ENCODE data around the gene COTL1.

The COTL1 gene, protein sequence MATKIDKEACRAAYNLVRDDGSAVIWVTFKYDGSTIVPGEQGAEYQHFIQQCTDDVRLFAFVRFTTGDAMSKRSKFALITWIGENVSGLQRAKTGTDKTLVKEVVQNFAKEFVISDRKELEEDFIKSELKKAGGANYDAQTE

DNA sequence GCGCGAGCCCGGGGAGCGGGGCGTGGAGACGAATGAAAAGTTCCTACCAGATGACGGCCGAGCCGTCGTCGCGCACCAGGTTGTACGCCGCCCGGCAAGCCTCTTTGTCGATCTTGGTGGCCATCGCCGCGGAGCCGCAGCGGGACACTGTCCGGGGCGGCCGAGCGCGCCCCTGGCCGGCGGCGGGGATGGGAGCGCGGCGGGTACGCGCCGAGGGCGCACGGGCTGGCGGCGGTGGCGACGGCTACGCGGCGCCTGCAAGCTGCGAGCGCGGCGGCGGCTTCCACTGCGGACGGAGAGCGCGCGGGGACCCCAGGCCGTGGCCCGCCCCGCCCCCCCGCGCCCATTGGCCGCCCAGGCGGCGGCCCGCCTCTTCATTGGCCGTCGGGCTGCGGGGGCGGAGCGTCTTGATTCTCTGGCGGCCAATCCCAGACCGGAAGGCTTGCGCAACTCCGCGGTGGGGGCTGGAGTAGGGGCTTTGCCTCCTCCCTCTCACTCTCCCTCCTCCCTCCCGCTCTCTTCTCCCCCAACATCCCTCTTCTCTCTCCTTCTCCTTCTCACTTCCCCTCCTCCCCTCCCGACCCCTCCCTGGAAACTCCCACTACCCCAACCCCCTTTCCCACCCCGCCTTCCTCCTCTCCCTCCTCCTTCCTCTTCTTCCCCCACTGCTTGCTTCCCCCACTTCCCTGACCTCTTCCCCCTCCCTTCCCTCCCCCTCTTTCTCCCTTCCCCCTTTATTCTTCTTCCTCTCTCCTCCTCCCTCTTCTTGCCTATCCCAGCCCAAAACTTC lies at the start of gene COTL1:
Gene COTL1, minus strand, starts transcription at position 288 of the 790 bp plus-strand sequence. Its CDS starts 164 bp downstream, at position 124.
- peak; percentile 95 for DNase-seq

DNA sequence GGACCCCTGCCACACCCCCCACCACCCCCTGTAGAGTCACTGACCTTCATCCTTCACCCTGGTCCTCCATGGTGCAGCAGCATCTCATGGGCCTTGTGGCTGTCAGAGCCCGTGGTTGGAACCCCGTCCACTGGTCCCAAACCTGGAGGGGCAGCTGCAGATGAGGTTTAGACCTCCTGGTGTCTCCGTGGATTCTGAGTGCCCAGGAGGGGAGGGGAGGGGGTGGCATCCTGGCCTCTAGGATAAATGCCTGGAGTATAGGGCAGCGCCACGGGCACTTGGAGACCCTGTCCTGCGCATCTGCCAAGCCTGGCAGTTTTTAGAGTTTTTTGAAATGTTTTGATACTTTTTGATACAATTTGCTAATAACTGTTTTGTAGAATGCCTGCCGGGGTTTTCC lies 48.0 kb upstream of the COTL1 start:
- no peak for DNase-seq

DNA sequence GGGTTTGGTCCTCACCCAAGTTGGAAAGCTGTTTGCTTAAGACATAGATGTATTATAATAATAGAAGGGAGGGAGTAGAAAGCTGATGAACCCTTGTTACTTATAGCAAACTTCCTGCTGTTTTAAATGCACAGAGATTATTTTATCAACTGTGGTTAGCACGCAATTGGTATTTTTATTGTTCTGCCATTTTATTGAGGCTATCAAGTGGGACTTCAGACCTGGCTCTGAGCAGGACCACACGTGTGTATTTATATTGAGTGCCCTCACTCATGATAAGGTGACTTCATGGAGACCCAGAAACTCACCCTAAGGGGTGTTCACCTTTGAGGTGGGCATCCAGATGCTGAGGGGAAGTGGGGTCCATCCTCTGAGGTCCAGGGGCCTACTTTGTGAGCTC lies 47.5 kb upstream of the COTL1 start:
- no peak for DNase-seq

DNA sequence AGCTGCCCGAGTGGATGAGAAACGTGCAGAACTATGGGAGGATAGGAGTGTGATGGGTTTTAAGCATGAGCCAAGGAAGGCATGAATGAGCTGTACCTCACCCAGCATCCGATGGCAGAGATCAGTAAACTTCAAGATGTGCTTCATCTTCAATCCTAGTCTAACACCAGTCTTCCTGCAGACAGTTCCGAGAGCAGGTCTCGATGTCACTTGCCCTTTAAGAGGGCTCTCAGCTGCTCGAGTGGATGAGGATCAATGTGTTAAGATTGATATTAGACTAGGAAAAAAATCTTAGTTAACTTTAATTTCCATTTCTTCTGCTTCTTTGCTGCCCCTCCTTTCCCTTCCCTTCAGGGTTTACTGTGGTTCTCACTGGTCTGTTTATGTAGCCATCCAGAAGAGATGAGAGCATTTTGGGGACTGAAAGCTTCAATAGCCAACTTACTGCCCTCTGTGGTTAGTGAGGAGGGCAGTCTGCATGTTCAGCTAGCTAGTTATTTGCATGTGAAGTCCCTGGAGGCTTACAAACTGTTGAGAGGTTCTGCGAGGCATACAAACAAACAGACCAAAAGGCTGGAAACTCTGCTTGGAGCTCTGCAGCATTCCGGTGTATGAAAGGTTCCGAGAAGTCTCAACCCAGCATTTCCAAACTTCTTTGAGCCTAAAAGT lies 45.7 kb upstream of the COTL1 start:
- DNase-seq, result no peak

DNA sequence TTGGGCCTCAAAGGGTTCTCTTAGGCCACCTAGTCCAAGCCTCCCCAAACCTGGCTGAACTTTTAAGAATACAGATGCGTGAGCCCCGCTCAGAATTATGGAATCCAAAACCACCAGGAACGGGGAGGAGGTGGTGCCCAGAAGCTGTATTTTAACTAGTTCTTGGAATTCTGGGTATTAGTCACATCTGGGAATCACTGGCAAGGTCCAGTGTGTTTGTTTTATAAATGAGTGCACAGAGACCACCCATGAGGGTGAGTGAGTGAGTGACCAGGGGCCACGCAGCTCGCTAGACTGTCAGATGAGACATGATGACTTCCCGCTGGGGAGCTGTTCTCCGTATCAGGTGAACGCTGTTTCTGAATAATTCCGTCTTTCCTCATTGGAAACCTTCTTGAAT lies 44.6 kb upstream of the COTL1 start:
- no peak for DNase-seq

GRCh38 chr16:84661418-84662060 lies 43.7 kb upstream of the COTL1 start:
- DNase-seq, result no peak

- DNase-seq, result no peak
Observed at GRCh38 chr16:84660973-84661372, 43.1 kb upstream of the COTL1 start.

GRCh38 chr16:84659656-84660300 lies 41.9 kb upstream of the COTL1 start:
- no peak for DNase-seq

- DNase-seq, result no peak
Observed at GRCh38 chr16:84658690-84659089, 40.8 kb upstream of the COTL1 start.

DNA sequence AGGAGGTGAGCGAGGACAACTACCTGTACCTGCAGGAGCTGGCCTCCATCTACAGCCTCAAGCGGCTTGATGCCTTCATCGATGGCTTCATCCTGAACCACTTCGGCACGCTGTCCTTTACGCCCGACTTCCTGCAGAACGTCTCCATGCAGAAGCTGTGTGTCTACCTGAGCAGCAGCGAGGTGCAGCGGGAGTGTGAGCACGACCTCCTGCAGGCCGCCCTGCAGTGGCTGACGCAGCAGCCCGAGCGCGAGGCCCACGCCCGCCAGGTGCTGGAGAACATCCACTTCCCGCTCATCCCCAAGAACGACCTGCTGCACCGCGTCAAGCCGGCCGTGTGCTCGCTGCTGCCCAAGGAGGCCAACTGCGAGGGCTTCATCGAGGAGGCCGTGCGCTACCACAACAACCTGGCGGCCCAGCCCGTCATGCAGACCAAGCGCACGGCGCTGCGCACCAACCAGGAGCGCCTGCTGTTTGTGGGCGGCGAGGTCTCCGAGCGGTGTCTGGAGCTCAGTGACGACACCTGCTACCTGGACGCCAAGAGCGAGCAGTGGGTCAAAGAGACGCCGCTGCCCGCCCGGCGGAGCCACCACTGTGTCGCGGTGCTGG lies 39.5 kb upstream of the COTL1 start:
- no peak for DNase-seq

GRCh38 chr16:84656649-84657048 lies 38.8 kb upstream of the COTL1 start:
- DNase-seq, result no peak

DNA sequence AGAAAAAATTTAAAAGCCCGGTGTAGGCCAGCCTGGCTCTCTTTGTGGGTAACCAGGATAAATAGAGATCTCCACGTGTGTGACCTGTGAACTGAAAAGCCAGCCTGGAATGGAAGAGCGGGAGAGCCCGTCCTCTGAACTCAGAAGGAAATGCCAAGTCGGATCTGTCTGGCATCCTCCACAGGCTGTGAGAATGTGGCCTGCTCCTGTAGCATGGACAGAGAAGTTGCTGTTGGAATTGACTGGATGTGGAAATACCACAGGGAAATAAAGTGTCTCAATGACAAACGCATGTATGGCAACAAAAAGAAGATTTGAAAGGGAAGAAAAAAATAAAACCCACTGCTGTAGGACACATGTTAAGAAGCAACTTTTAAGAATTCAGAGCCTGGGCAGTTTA lies 37.1 kb upstream of the COTL1 start:
- no peak for DNase-seq

GRCh38 chr16:84654238-84654637 lies 36.4 kb upstream of the COTL1 start:
- DNase-seq, result no peak

- peak; percentile 63 for DNase-seq
Observed at GRCh38 chr16:84652566-84652965, 34.7 kb upstream of the COTL1 start.

DNA sequence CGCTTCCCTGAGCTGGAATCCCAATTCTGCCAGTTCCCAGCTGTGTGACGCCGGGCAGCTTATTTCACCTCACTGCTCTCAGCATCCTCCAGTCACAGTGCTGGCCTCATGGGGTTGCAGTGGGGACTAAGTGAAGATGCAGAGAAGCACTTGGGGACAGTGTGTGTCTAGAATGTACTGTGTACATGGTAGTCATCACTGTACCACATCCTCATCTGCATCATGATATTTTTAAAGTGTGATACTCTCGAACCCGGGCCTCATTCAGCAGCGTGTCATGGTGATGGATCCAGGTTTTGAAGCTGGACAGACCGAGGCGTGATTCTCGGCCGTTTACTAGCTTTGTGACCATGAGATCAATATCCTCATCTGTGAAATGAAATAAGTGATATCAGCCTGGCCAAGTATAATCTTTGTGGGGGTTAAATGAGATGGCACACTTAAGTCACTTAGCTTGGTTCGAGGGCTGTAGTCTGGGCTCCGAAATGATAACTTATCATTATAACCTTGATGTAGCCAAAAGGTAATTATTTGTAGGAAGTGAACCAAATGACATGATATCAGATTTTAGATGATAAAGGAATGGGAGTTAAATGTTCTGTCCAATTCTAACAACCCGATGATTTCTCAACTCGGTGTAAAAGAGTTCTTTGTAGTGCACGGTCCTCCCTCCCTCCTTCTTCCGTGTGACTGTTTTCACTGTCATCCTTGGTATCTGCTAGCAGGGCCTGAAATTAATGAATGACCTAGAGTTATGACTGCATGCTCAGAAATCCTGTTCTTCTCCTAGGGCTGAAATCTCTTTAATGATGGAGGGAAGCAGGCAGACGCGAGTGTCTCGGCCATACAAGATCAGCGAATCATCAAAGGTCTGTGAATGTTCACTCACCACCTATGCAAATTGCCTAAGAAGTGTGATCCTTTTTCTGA lies 32.4 kb upstream of the COTL1 start:
- no peak for DNase-seq

DNA sequence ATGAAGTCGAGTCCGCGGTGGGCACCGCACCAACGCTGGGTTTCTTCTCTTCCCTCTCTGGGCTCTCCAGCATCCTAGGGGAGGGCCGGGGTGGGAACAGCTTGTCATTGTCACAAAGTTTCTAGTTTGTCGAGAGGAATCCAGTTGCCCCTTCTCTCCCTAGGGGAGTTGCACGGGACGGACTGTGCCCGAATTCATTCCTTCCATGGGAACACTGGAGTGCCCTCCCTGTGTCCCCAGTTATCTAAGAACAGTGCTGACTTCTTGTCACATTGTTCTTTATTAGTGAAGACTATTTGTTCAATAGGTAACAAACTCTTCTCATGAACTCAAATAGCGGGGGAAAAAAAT lies 31.6 kb upstream of the COTL1 start:
- no peak for DNase-seq

DNA sequence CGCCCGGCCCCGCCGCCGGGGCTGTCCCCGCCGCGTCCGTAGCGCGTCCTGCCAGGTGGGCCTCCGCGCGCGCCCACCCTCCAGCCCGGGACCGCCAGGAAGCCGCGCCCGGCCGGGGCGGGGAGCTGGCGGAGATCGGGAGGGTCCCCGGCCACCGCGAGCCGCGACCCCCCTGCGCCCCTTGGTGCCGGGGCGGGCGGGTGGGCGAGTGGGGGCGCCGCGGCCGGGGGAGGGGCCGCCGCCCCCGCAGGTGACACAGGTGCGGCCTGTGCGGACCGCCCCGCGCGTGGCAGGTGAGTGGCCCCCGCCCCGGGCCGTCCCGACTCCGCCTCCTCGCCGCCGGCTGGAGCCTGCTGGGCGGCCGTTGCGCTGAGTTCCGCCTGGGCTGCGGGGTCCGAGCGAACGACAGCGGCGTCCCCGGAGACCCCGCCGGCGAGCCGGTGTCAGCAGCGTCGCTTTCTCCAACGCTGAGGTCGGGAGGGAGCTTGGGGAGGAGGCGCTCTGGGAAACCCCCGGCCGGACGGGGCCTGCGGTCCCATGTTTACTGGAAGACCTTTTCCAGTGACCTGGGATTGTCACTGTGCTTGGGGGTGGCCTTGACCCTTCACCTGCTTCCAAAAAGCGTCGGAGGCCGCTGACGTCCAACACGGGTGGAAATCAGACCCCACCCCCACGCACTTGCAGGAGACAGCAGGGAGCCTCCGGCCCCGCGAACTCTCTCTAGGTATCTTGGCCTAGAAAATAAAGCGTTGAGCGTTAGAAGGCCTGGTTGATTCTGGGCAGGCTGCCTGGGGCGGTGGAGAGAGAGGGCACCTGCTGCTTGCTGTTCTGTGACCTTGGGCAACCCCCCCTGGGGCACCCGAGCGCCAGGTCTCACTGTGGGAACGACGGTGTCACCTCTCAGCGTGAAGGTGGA lies 31.0 kb upstream of the COTL1 start:
- DNase-seq, result peak; percentile 57

GRCh38 chr16:84647828-84648594 lies 30.1 kb upstream of the COTL1 start, which contains the start of gene KLHL36:
KLHL36 (plus strand) TSS chr16:84648511; CDS start chr16:84650868, 2,357 bp downstream.
- peak; percentile 79 for DNase-seq

DNA sequence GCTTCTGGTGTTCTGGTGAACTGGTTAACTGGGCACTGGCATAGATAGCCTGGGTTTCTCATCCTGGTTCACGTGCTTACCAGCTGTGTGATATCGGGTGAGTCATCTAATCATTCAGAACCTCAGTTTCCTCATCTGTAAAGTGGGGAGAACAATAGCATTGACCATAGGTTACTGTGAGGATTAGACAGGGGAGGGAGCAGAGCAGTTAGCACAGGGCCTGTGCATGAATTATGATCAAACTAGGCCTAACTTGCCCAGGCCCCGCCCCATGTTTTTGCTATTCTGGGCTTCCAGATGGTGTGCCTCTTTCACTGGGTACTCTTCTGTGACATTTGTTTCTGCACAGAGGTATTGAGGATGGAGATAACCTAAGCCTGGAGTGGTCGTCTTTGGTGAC lies 25.8 kb upstream of the COTL1 start:
- no peak for DNase-seq

- no peak for DNase-seq
Observed at GRCh38 chr16:84643180-84643583, 25.3 kb upstream of the COTL1 start.

All from CD4-positive, alpha-beta T cell treated with Interleukin-17A for 1 hour (primary cell).